Peyer's patch (tissue), 4 donors: ENCODE results near the gene RBM20. TPM values are rescaled to one million over a fixed set of nuclear protein-coding genes. Genes with fewer than 3 reads are reported as not detected.

ENCODE experiments used
- DNase-seq, 3 donors: peaks; one replicate each; pipeline ENCODE4 v3.0.0-alpha.2; 2017 to 2019
- H3K27ac ChIP-seq, 4 donors: fragments of 200-600 bp; sonication (generic); one replicate each; pipeline ENCODE4 v1.5.1; 2016 to 2019
- H3K27me3 ChIP-seq, 2 donors: fragments of 200-600 bp; sonication (generic); one replicate each; pipeline ENCODE4 v1.5.1; 2019
- H3K36me3 ChIP-seq, 3 donors: fragments of 200-600 bp; sonication (generic); one replicate each; pipeline ENCODE4 v1.5.1; 2016 to 2019
- H3K4me1 ChIP-seq, 4 donors: fragments of 200-600 bp; sonication (generic); one replicate each; pipeline ENCODE4 v1.5.1; 2016 to 2019
- H3K4me3 ChIP-seq, 4 donors: fragments of 200-600 bp; sonication (generic); 1 replicate in 3 of 4; 2 replicates in 1 of 4; pipeline ENCODE4 v1.5.1; 2016 to 2019; ENCODE audit warnings: mild to moderate bottlenecking in 1 of 4
- H3K9me3 ChIP-seq, 4 donors: fragments of 200-600 bp; sonication (generic); one replicate each; pipeline ENCODE4 v1.5.1; 2016 to 2019; ENCODE audit warnings: mild to moderate bottlenecking in 1 of 4
- POLR2A ChIP-seq, 2 donors: fragments of 450-650 bp; IDR thresholded peaks; one replicate each; pipeline ENCODE4 v1.5.1; 2017; ENCODE audit warnings: antibody characterized with exemption in 2 of 2, mild to moderate bottlenecking in 2 of 2, moderate library complexity in 2 of 2
- total RNA-seq, 4 donors: library from RNA; depleted of rRNA; stranded (reverse); fragments of >200 nt; gene quantifications; one replicate each; pipeline ENCODE4 v1.1.0, GENCODE V29; 2016
- TF ChIP-seq, protein P1 (sequence below), 6 experiments: fragments of 450-650 bp in 4 of 6; fragments of 200-600 bp in 2 of 6; sonication (generic) in 1 of 6; IDR thresholded peaks; one replicate each; pipeline ENCODE4 v1.5.1; 2017 to 2019; ENCODE audit warnings: antibody characterized with exemption in 6 of 6, mild to moderate bottlenecking in 3 of 6, moderate library complexity in 1 of 6

The RBM20 gene
- total RNA-seq, 4 donors from 2014 or later, result 0.80 to 4.1 (median 1.2) TPM

DNA sequence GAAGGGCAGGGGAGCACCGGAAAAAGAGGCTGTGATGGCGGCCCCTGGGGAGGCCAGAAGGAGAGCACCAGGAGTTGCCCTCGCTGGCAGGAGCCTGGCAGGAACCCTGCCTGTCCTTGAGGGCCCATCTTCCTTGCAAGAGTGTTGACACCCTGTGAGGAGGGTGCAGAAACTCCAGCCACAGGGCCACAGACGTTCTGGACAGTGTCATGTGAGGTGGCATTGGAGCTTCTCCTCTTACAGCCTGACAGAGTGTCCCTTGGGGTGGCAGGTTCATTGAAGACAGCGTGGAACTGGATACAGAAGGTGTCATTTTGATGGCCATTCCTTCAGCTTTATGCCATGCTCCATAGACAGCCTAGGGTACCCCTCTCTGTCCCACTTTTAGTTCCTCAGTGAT, 54.2 kb downstream of the RBM20 start:
- H3K27ac ChIP-seq, result no peak overlapping the region
- no peaks in the 10 kb centered on the region for H3K9me3 ChIP-seq
- H3K4me1 ChIP-seq, result no peaks in the 10 kb centered on the region
- TF ChIP-seq, protein P1, sequence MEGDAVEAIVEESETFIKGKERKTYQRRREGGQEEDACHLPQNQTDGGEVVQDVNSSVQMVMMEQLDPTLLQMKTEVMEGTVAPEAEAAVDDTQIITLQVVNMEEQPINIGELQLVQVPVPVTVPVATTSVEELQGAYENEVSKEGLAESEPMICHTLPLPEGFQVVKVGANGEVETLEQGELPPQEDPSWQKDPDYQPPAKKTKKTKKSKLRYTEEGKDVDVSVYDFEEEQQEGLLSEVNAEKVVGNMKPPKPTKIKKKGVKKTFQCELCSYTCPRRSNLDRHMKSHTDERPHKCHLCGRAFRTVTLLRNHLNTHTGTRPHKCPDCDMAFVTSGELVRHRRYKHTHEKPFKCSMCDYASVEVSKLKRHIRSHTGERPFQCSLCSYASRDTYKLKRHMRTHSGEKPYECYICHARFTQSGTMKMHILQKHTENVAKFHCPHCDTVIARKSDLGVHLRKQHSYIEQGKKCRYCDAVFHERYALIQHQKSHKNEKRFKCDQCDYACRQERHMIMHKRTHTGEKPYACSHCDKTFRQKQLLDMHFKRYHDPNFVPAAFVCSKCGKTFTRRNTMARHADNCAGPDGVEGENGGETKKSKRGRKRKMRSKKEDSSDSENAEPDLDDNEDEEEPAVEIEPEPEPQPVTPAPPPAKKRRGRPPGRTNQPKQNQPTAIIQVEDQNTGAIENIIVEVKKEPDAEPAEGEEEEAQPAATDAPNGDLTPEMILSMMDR (IDR thresholded peaks at IDR 0.05), result no peak
- no peak for TF ChIP-seq POLR2A (IDR thresholded peaks at IDR 0.05)
- H3K36me3 ChIP-seq, result no peaks in the 10 kb centered on the region
- H3K27me3 ChIP-seq, result no peaks in the 10 kb centered on the region
- DNase-seq, result no peak
- H3K4me3 ChIP-seq, result no peak overlapping the region

DNA sequence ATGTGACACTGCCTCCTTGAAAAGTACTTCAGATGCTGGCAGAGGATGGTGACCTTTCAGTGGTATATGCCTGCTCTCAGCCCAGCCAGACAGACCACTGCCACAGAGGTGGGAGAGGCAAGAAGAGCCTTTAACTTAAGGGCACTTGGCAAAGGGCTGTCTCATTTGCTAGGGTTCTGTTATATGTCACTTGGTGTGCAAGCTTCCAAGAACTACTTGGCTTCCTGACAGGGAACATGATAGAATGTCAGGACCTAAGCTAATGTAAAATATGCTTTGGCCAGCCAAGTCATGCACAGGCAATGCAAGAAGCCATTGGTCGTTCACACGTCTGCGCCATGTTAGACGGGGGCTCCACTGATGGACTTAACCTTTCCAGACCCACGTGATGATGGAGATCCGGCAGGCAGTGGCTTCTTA, 54.7 kb downstream of the RBM20 start:
- no peak for DNase-seq
- TF ChIP-seq, protein P1 (IDR thresholded peaks at IDR 0.05), result no peak
- no peak for TF ChIP-seq POLR2A (IDR thresholded peaks at IDR 0.05)
- no peak overlapping the region for H3K27ac ChIP-seq
- H3K4me3 ChIP-seq, result no peak overlapping the region
- H3K4me1 ChIP-seq, result no peaks in the 10 kb centered on the region
- no peaks in the 10 kb centered on the region for H3K36me3 ChIP-seq
- H3K9me3 ChIP-seq, result no peaks in the 10 kb centered on the region
- H3K27me3 ChIP-seq, result no peaks in the 10 kb centered on the region

DNA sequence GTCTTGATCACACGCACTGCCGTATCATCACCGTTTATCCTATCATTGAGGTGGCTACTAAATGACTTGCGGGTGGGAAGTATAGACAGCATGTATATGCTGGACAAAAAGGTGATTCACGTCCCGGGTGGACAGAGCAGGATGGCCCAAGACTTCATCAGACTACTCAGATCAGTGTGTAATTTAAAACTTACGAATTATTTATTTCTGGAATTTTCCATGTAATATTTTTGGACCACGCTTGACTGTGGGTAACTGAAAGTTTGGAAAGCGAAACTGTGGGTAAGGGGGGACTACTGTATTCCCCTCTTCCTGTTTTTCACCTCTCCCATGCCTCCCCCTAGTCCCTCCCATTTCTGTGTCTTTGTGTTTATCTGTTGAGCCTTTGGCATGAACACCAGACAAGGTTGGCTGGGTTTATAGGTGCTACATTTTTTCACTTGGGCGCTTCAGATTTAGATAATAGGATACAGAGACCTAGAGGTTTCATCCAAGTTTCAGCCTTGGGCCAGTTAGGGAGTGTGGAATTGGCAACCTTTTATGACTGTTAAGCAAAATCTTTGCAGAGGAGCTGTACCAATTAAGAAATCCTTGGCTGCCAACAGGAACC, 55.8 kb downstream of the RBM20 start:
- no peaks in the 10 kb centered on the region for H3K4me1 ChIP-seq
- H3K4me3 ChIP-seq, result no peak overlapping the region
- no peaks in the 10 kb centered on the region for H3K27me3 ChIP-seq
- H3K27ac ChIP-seq, result no peak overlapping the region
- TF ChIP-seq POLR2A (IDR thresholded peaks at IDR 0.05), result no peak
- TF ChIP-seq, protein P1 (IDR thresholded peaks at IDR 0.05), result no peak
- no peak for DNase-seq
- H3K9me3 ChIP-seq, result no peaks in the 10 kb centered on the region
- H3K36me3 ChIP-seq, result no peaks in the 10 kb centered on the region

DNA sequence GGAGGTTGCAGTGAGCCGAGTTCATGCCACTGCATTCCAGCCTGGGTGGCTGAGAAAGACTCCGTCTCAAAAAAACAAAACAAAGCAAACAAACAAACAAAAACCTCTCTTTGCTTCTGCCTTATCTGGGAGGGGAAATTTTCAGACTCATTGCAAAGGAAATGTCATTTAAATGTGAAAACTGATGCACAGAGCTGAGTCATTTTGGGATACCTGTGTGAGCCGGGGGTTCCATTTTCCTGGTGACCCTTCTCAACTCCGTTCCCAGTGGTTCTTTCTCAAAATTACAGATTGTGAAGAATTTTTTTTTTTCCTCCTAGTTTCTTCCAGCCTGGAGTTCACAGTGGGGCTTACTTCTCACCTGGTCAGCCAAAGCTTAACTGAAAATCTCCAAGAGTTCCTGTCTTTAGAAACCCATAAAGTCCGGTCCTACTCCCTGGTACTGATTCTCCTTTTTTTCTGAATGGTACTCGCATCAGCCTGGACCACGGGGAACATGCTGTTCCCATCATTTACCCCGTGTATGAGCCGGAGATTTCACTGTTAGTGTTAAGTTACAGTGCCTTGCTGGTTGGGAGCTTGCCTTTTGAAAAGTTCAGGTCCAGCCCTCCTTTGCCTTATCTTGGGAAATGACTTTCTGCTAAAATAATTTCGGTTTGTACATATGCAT, 56.9 kb downstream of the RBM20 start:
- H3K27me3 ChIP-seq, result no peaks in the 10 kb centered on the region
- TF ChIP-seq POLR2A (IDR thresholded peaks at IDR 0.05), result no peak
- TF ChIP-seq, protein P1 (IDR thresholded peaks at IDR 0.05), result no peak
- no peaks in the 10 kb centered on the region for H3K4me1 ChIP-seq
- no peak overlapping the region for H3K27ac ChIP-seq
- H3K9me3 ChIP-seq, result no peaks in the 10 kb centered on the region
- H3K36me3 ChIP-seq, result no peaks in the 10 kb centered on the region
- no peak overlapping the region for H3K4me3 ChIP-seq
- no peak for DNase-seq

DNA sequence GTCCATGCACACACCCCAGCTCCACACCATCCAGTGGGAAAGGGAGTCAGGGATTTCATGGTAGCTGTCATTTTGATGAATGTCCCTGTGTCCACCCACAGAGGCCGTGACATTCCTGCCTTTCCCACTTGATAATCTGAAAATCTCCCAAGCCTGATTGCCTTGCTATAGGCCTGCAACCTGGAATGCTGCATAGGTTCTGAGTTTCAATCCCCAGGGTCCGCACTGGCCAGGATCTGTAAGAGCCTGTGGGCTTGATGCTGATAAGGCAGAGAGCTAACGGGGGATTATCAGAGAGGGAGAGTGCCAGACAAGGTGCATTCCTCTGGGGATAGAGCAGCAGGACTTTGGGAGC, 57.5 kb downstream of the RBM20 start:
- H3K27ac ChIP-seq, result no peak overlapping the region
- no peaks in the 10 kb centered on the region for H3K4me1 ChIP-seq

More for the DNA sequence above, 57.5 kb downstream of the RBM20 start:
- H3K36me3 ChIP-seq, result no peaks in the 10 kb centered on the region
- H3K27me3 ChIP-seq, result no peaks in the 10 kb centered on the region
- H3K9me3 ChIP-seq, result no peaks in the 10 kb centered on the region
- no peak for DNase-seq
- H3K4me3 ChIP-seq, result no peak overlapping the region
- TF ChIP-seq POLR2A (IDR thresholded peaks at IDR 0.05), result no peak
- TF ChIP-seq, protein P1 (IDR thresholded peaks at IDR 0.05), result no peak
